ENCODE results near the gene FAM241A. TPM values are rescaled to one million over a fixed set of nuclear protein-coding genes. Genes with fewer than 3 reads are reported as not detected.
"Not testable (repeated sequence)": the region's sequence is repeated elsewhere in the genome, so short reads cannot be mapped to it uniquely, and the experiment has no call there.

FAM241A gene
- total RNA-seq, 1 donor from 2014 or later, result 0.70 TPM

- TF ChIP-seq CTCF (conservative IDR thresholded peaks at IDR 0.05), result no peak
- peaks cover 20% of the 10 kb centered on the region for H3K27me3 Mint-ChIP-seq
- no peaks in the 10 kb centered on the region for H3K4me1 Mint-ChIP-seq (ENCODE audit: unreplicated experiment)
- no peak overlapping the region for H3K4me3 Mint-ChIP-seq
- no peak for DNase-seq (ENCODE audit: extremely low spot score, unreplicated experiment)
- H3K36me3 Mint-ChIP-seq, result no peaks in the 10 kb centered on the region
- H3K9me3 Mint-ChIP-seq, result no peaks in the 10 kb centered on the region
- H3K27ac Mint-ChIP-seq, result no peak overlapping the region
These were observed 7.3 kb downstream of the FAM241A start for GRCh38 chr4:112152521-112152920.

GRCh38 chr4:112153211-112153791, 8.0 kb downstream of the FAM241A start:
- Mint-ChIP-seq H3K9me3 (no peaks in the 10 kb centered on the region), H3K27me3 (peaks cover 14% of the 10 kb centered on the region), H3K36me3 (no peaks in the 10 kb centered on the region), H3K27ac (no peak overlapping the region), H3K4me3 (no peak overlapping the region), H3K4me1 (ENCODE audit: unreplicated experiment) (no peaks in the 10 kb centered on the region)
- no peak for DNase-seq (ENCODE audit: extremely low spot score, unreplicated experiment)
- no peak for TF ChIP-seq CTCF (conservative IDR thresholded peaks at IDR 0.05)

GRCh38 chr4:112156112-112156511, 10.9 kb downstream of the FAM241A start:
- no peak for DNase-seq (ENCODE audit: extremely low spot score, unreplicated experiment)
- H3K27me3 Mint-ChIP-seq, result peaks cover 8% of the 10 kb centered on the region
- no peaks in the 10 kb centered on the region for H3K4me1 Mint-ChIP-seq (ENCODE audit: unreplicated experiment)
- H3K9me3 Mint-ChIP-seq, result no peaks in the 10 kb centered on the region
- TF ChIP-seq CTCF (conservative IDR thresholded peaks at IDR 0.05), result no peak
- no peak overlapping the region for H3K4me3 Mint-ChIP-seq
- H3K27ac Mint-ChIP-seq, result no peak overlapping the region
- H3K36me3 Mint-ChIP-seq, result no peaks in the 10 kb centered on the region

GRCh38 chr4:112156553-112156952, 11.3 kb downstream of the FAM241A start:
- Mint-ChIP-seq H3K27ac (no peak overlapping the region), H3K9me3 (no peaks in the 10 kb centered on the region), H3K27me3 (peaks cover 6% of the 10 kb centered on the region), H3K36me3 (no peaks in the 10 kb centered on the region), H3K4me1 (ENCODE audit: unreplicated experiment) (no peaks in the 10 kb centered on the region), H3K4me3 (no peak overlapping the region)
- no peak for DNase-seq (ENCODE audit: extremely low spot score, unreplicated experiment)
- TF ChIP-seq CTCF (conservative IDR thresholded peaks at IDR 0.05), result no peak

GRCh38 chr4:112163706-112164105, 18.5 kb downstream of the FAM241A start:
- not testable (repeated sequence) for H3K4me3 Mint-ChIP-seq; H3K36me3 Mint-ChIP-seq; H3K27me3 Mint-ChIP-seq; H3K9me3 Mint-ChIP-seq; DNase-seq (ENCODE audit: extremely low spot score, unreplicated experiment); H3K4me1 Mint-ChIP-seq (ENCODE audit: unreplicated experiment); H3K27ac Mint-ChIP-seq

- Mint-ChIP-seq H3K27ac (no peak overlapping the region), H3K27me3 (no peaks in the 10 kb centered on the region), H3K36me3 (no peaks in the 10 kb centered on the region), H3K4me1 (ENCODE audit: unreplicated experiment) (no peaks in the 10 kb centered on the region), H3K4me3 (no peak overlapping the region), H3K9me3 (no peaks in the 10 kb centered on the region)
- no peak for DNase-seq (ENCODE audit: extremely low spot score, unreplicated experiment)
- TF ChIP-seq CTCF (conservative IDR thresholded peaks at IDR 0.05), result no peak
These were observed 22.5 kb downstream of the FAM241A start for GRCh38 chr4:112167794-112168193.

All from type B pancreatic cell (in vitro differentiated cells).